ENCODE results near the gene SPDEF. TPM values are rescaled to one million over a fixed set of nuclear protein-coding genes. Genes with fewer than 3 reads are reported as not detected.

The SPDEF gene
- total and polyA plus RNA-seq, 2 donors (not counting 1 experiment from before 2014, with no cell fraction given): 0.10 TPM; not detected in 1

GRCh38 chr6:34549026-34549803 is 6.9 kb downstream of the SPDEF start:
- no peak overlapping the region for H3K4me3 Mint-ChIP-seq
- Histone ChIP-seq H3K36me3 (replicated peaks in 1 of 2; ENCODE audit: control extremely low read depth in 1 of 2, control insufficient read depth in 1 of 2, extremely low read depth in 1 of 2, insufficient read depth in 2 of 2, low read length in 1 of 2) (no peaks in the 10 kb centered on the region), H3K9me3 (ENCODE audit: control extremely low read depth in 1 of 3, control insufficient read depth in 2 of 3, insufficient read depth in 1 of 3, low read length in 2 of 3) (peaks cover 0 to 4% (median 0%) of the 10 kb centered on the region in 3 donors), H2AFZ (ENCODE audit: insufficient read depth, low read depth, low read length, poor library complexity, severe bottlenecking) (no peak overlapping the region), H3K4me3 (ENCODE audit: control extremely low read depth in 1 of 5, extremely low read depth in 1 of 5, insufficient read depth in 1 of 5, low read depth in 2 of 5, low read length in 4 of 5) (no peak overlapping the region), H3K4me1 (ENCODE audit: control insufficient read depth in 2 of 2, insufficient read depth in 2 of 2, low read length in 2 of 2) (peaks cover 0 to 5% of the 10 kb centered on the region in 2 donors), H3K79me2 (ENCODE audit: control insufficient read depth, insufficient read depth, low read length) (no peaks in the 10 kb centered on the region), H3K27ac (ENCODE audit: low read length in 2 of 2) (no peak overlapping the region), H3K4me2 (replicated peaks; ENCODE audit: low read depth, low read length, poor library complexity, severe bottlenecking) (no peak overlapping the region), H3K9ac (ENCODE audit: low read length) (no peak overlapping the region), H3K27me3 (replicated peaks in 1 of 4; ENCODE audit: control extremely low read depth in 1 of 4, control insufficient read depth in 3 of 4, insufficient read depth in 4 of 4, low read length in 3 of 4) (no peaks in the 10 kb centered on the region), H4K20me1 (ENCODE audit: control insufficient read depth, insufficient read depth, low read length, poor library complexity, severe bottlenecking) (no peaks in the 10 kb centered on the region)
- CTCF ChIA-PET: no interaction called here
- H3K4me1 Mint-ChIP-seq: peaks cover 7% of the 10 kb centered on the region
- ATAC-seq (ENCODE audit: low read depth) (no peak), DNase-seq (no peak)
- TF ChIP-seq, protein P1, sequence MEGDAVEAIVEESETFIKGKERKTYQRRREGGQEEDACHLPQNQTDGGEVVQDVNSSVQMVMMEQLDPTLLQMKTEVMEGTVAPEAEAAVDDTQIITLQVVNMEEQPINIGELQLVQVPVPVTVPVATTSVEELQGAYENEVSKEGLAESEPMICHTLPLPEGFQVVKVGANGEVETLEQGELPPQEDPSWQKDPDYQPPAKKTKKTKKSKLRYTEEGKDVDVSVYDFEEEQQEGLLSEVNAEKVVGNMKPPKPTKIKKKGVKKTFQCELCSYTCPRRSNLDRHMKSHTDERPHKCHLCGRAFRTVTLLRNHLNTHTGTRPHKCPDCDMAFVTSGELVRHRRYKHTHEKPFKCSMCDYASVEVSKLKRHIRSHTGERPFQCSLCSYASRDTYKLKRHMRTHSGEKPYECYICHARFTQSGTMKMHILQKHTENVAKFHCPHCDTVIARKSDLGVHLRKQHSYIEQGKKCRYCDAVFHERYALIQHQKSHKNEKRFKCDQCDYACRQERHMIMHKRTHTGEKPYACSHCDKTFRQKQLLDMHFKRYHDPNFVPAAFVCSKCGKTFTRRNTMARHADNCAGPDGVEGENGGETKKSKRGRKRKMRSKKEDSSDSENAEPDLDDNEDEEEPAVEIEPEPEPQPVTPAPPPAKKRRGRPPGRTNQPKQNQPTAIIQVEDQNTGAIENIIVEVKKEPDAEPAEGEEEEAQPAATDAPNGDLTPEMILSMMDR (IDR thresholded peaks at IDR 0.05): no peak
- TF ChIP-seq EZH2 (IDR thresholded peaks at IDR 0.05; ENCODE audit: borderline replicate concordance, insufficient read depth, low read depth, low read length, poor library complexity, severe bottlenecking): no peak
- H3K27me3 Mint-ChIP-seq: peaks cover 4% of the 10 kb centered on the region
- WGBS (ENCODE audit: insufficient coverage): 77% methylated on average over 7 of the region's 16 CpGs
- no peak overlapping the region for H3K27ac Mint-ChIP-seq
- H3K9me3 Mint-ChIP-seq (ENCODE audit: insufficient read depth): no peaks in the 10 kb centered on the region
- intact Hi-C loops (cut with micrococcal nuclease): no loop called here
- POLR2A ChIA-PET: no interaction called here

Data from B cell (primary cell).